ENCODE data around the gene PHEX. TPM values are rescaled to one million over a fixed set of nuclear protein-coding genes. Genes with fewer than 3 reads are reported as not detected.
"Not testable (repeated sequence)": the region's sequence is repeated elsewhere in the genome, so short reads cannot be mapped to it uniquely, and the experiment has no call there.

PHEX gene
- total RNA-seq, 4 donors from 2014 or later, result 0.05 TPM; not detected in 3

DNA sequence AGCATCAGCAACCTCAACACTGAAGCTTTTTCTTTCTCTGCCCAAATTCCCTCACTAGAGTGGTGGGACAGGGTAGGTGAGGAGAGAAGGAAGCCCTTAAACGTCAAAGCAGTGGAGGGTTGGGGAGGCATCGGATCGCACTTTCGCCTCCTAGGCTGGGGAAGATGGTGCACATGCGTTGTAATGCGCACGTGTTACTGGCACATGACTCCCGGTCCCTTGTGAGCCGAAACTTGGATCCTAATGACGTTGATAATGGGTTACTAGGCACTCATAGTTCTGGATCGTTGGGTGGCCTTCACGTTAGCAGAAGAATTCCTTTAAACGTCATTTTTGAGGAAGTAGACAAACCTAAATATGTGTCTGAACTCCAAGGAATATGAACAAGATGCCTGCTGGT lies 240.5 kb downstream of the PHEX start, which contains the start of gene CBLL2:
Gene CBLL2 (plus strand): TSS at position 301 of the 400 bp plus-strand sequence. CDS start 79 bp downstream, at position 380.
- Histone ChIP-seq H3K27ac (no peak within 1 kb of the TSS), H3K27me3 (no peaks in the 10 kb centered on the region), H3K4me3 (no peak within 1 kb of the TSS), H3K9me3 (no peaks in the 10 kb centered on the region), H3K4me1 (no peaks in the 10 kb centered on the region), H3K36me3 (no peaks in the 10 kb centered on the region)
- TF ChIP-seq POLR2A (IDR thresholded peaks at IDR 0.05), result no peak
- TF ChIP-seq, protein P1, sequence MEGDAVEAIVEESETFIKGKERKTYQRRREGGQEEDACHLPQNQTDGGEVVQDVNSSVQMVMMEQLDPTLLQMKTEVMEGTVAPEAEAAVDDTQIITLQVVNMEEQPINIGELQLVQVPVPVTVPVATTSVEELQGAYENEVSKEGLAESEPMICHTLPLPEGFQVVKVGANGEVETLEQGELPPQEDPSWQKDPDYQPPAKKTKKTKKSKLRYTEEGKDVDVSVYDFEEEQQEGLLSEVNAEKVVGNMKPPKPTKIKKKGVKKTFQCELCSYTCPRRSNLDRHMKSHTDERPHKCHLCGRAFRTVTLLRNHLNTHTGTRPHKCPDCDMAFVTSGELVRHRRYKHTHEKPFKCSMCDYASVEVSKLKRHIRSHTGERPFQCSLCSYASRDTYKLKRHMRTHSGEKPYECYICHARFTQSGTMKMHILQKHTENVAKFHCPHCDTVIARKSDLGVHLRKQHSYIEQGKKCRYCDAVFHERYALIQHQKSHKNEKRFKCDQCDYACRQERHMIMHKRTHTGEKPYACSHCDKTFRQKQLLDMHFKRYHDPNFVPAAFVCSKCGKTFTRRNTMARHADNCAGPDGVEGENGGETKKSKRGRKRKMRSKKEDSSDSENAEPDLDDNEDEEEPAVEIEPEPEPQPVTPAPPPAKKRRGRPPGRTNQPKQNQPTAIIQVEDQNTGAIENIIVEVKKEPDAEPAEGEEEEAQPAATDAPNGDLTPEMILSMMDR (IDR thresholded peaks at IDR 0.05 in 4 of 5, conservative IDR thresholded peaks at IDR 0.05 in 1 of 5), result no peak
- ATAC-seq (no peak), DNase-seq (no peak)
- in situ Hi-C loops (cut with MboI; ENCODE audit: low sequenced_read_pairs in 4 of 4), result no loop called here
- intact Hi-C loops (cut with DNase I; ENCODE audit: low total_unique reads), result no loop called here

DNA sequence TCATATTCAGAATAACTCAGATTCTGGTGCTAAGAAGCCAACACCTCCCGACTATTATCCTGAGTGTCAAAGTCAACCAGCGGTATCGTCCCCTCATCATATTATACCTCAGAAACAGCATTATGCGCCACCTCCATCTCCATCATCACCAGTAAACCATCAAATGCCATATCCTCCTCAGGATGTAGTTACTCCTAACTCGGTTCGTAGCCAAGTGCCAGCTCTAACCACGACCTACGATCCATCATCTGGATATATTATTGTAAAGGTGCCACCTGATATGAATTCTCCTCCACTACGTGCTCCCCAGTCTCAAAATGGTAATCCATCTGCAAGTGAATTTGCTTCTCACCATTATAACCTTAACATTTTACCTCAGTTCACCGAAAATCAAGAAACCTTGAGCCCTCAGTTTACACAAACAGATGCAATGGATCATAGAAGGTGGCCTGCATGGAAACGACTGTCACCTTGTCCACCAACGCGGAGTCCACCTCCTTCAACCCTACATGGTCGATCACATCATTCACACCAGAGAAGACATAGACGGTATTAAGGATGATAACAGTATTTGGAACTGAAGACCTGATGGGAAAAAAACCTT lies 241.7 kb downstream of the PHEX start:
- Histone ChIP-seq H3K27ac (no peak overlapping the region), H3K36me3 (no peaks in the 10 kb centered on the region), H3K9me3 (no peaks in the 10 kb centered on the region), H3K4me3 (no peak overlapping the region), H3K27me3 (no peaks in the 10 kb centered on the region), H3K4me1 (no peaks in the 10 kb centered on the region)
- in situ Hi-C loops (cut with MboI; ENCODE audit: low sequenced_read_pairs in 4 of 4) (no loop called here), intact Hi-C loops (cut with DNase I; ENCODE audit: low total_unique reads) (no loop called here)
- DNase-seq, result no peak
- TF ChIP-seq POLR2A (IDR thresholded peaks at IDR 0.05), result no peak
- TF ChIP-seq, protein P1 (IDR thresholded peaks at IDR 0.05 in 4 of 5, conservative IDR thresholded peaks at IDR 0.05 in 1 of 5), result no peak
- no peak for ATAC-seq

DNA sequence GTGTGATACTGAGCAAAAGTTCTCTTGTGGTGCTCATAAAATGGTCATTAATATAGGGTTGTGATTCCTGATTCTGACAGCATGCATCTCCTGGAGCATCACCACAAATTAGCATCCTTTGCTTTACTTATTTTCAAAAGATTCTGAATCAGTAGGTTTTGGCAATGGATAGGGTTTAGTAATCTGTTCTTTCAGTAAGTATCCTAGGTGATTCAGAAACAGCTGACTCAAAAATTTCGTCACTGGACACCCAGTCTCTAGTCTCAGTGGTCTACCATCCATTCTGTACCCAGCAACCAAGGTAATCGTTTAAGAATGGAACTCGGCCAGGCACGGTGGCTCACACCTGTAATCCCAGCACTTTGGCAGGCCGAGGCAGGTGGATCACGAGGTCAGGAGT lies 244.7 kb downstream of the PHEX start:
- Histone ChIP-seq H3K4me3 (no peak overlapping the region), H3K4me1 (no peaks in the 10 kb centered on the region), H3K9me3 (no peaks in the 10 kb centered on the region), H3K27ac (no peak overlapping the region), H3K36me3 (no peaks in the 10 kb centered on the region), H3K27me3 (no peaks in the 10 kb centered on the region)
- DNase-seq (no peak), ATAC-seq (no peak)
- in situ Hi-C loops (cut with MboI; ENCODE audit: low sequenced_read_pairs in 4 of 4), result no loop called here
- TF ChIP-seq, protein P1 (IDR thresholded peaks at IDR 0.05 in 4 of 5, conservative IDR thresholded peaks at IDR 0.05 in 1 of 5), result no peak
- no peak for TF ChIP-seq POLR2A (IDR thresholded peaks at IDR 0.05)
- intact Hi-C loops (cut with DNase I; ENCODE audit: low total_unique reads), result no loop called here

DNA sequence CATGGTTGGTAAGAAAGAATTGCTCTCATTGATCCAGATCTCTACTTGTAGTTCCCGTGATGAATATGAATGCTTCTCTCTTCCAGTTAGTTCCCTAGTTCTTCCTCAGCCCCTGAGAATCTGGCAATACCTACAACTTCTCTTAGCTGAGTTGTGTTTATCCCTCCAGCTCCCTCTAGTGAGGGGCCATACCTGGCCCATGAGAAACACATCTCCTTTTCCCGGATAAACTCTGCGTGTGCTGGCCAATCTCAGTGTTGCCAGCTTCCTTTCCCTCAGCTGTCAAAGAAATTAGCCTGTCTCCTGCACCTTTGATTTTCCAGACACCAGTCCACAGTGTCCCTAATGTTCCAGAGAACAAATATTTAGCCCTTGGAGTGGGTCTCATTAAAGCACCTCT lies 246.2 kb downstream of the PHEX start:
- H3K9me3 ChIP-seq, result no peaks in the 10 kb centered on the region

DNA sequence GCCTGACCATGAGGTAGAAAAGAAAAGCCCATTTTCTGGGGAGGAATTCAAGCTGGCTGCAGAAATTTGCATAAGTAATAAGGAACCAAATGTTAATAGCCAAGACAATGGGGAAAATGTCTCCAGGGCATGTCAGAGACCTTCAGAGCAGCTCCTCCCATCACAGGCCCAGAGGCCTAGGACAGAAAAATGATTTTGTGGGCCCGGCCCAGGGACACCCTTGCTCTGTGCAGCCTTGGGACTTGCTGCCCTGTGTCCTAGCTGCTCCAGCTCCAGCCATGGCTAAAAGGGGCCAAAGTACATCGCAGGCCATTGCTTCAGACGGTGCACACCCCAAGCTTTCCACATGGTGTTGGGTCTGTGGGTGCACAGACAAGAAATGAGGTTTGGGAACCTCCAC lies 257.1 kb downstream of the PHEX start:
- H3K27ac ChIP-seq; H3K4me3 ChIP-seq; H3K9me3 ChIP-seq; H3K36me3 ChIP-seq; H3K4me1 ChIP-seq; DNase-seq; intact Hi-C loops (cut with DNase I; ENCODE audit: low total_unique reads); H3K27me3 ChIP-seq; in situ Hi-C loops (cut with MboI; ENCODE audit: low sequenced_read_pairs in 4 of 4); ATAC-seq: not testable (repeated sequence)

More for the DNA sequence above, 246.2 kb downstream of the PHEX start:
- Histone ChIP-seq H3K27ac (no peak overlapping the region), H3K36me3 (no peaks in the 10 kb centered on the region), H3K27me3 (no peaks in the 10 kb centered on the region), H3K4me3 (no peak overlapping the region), H3K4me1 (no peaks in the 10 kb centered on the region)
- in situ Hi-C loops (cut with MboI; ENCODE audit: low sequenced_read_pairs in 4 of 4) (no loop called here), intact Hi-C loops (cut with DNase I; ENCODE audit: low total_unique reads) (no loop called here)
- ATAC-seq, result no peak
- TF ChIP-seq, protein P1 (IDR thresholded peaks at IDR 0.05 in 4 of 5, conservative IDR thresholded peaks at IDR 0.05 in 1 of 5), result no peak
- TF ChIP-seq POLR2A (IDR thresholded peaks at IDR 0.05), result no peak
- no peak for DNase-seq

All from gastrocnemius medialis (tissue), 4 donors.